GM15510 (cell line): ENCODE data around the gene PCDHGB2.

Experiments used
- POLR2A ChIP-seq: IDR thresholded peaks from 3 replicates; pipeline ENCODE4 v1.6.1; 2011; ENCODE audit warnings: borderline replicate concordance; ENCODE audit not compliant: insufficient read length; ENCODE audit errors: extremely low read depth

Gene PCDHGB2

DNA sequence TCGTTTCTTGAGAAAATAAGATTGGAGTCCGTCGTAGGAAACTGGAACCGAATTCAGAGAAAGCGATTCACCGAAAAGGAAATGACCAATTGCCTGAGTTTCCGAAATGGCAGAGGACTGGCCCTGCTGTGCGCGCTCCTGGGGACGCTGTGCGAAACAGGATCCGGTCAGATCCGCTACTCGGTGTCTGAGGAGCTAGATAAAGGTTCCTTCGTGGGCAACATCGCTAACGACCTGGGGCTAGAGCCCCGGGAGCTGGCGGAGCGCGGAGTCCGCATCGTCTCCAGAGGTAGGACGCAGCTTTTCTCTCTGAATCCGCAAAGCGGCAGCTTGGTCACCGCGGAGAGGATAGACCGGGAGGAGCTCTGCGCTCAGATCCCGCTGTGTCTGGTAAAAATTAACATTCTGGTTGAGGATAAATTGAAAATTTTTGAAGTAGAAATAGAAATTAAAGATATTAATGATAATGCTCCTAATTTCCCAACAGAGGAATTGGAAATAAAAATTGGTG, 15.8 kb upstream of the PCDHGB2 start:
- TF ChIP-seq POLR2A, result no peak

DNA sequence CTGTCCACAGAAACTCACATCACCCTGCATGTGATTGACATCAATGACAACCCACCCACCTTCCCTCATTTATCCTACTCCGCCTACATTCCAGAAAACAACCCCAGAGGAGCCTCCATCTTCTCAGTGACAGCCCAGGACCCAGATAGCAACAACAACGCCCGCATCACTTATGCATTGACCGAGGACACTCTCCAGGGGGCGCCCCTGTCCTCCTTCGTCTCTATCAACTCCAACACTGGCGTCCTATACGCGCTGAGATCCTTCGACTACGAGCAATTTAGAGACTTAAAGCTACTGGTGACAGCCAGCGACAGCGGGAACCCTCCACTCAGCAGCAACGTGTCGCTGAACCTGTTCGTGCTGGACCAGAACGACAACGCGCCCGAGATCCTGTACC, 14.5 kb upstream of the PCDHGB2 start:
- TF ChIP-seq POLR2A, result no peak

DNA sequence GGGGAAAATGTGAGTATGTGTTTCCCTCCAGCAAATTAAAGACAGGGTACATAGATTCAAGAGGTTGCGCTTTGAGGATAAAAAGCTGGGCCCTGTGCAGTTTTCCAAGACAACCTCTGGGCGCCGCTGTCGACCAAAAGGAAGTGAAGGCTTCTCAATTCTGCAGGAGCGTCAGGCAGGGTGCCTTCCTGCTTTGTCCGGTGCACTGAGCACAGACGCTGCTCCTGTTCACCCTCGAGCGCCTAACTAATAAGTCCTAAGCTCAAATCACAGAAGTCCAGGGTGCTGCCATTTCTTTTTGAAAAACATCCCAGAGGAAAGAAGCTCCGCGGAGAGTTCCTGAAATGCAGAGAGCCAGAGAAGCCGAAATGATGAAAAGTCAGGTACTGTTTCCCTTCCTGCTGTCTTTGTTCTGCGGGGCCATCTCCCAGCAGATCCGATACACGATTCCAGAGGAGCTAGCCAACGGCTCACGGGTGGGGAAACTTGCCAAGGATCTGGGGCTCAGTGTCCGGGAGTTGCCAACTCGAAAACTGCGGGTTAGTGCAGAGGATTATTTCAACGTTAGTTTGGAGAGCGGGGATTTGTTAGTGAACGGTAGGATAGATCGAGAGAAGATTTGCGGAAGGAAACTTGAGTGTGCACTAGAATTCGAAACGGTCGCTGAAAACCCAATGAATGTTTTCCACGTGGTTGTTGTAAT, 9.7 kb upstream of the PCDHGB2 start, which contains the start of gene PCDHGB1:
Gene PCDHGB1 (plus strand): TSS at position 183 of the 703 bp plus-strand sequence. CDS start 162 bp downstream, at position 345.
- no peak for TF ChIP-seq POLR2A

DNA sequence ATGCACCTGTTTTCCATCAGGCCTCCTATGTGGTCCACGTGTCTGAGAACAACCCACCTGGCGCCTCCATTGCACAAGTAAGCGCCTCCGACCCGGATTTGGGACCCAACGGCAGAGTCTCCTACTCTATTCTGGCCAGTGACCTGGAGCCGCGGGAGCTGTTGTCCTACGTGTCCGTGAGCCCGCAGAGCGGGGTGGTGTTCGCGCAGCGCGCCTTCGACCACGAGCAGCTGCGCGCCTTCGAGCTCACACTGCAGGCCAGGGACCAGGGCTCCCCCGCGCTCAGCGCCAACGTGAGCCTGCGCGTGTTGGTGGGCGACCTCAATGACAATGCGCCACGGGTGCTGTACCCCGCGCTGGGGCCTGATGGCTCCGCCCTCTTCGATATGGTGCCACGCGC, 8.2 kb upstream of the PCDHGB2 start:
- no peak for TF ChIP-seq POLR2A

DNA sequence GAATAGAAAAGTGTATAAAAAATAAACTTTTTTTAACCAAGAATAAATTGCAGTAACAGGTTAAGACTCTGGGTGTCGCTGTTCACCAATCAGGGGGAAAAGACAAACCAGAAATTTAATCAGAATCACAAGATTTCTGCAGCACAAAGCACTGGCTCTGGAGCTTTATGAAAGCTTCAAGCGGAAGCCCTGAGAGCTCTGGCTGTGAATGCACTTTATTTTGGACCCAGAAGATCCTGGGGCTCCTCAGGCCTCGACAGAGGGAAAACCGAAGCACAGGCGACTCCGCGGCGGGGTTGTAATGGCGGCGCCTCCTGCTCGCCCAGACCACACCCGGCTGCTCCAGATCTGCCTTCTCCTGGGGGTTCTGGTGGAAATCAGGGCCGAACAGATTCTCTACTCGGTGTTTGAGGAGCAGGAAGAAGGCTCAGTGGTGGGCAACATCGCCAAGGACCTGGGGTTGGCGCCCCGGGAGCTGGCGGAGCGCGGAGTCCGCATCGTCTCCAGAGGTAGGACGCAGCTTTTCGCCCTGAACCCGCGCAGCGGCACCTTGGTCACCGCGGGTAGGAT, 4.8 kb upstream of the PCDHGB2 start, which contains the start of gene PCDHGA4:
Gene PCDHGA4 (plus strand): TSS at position 122 of the 570 bp plus-strand sequence. CDS start 87 bp downstream, at position 209.
- no peak for TF ChIP-seq POLR2A

DNA sequence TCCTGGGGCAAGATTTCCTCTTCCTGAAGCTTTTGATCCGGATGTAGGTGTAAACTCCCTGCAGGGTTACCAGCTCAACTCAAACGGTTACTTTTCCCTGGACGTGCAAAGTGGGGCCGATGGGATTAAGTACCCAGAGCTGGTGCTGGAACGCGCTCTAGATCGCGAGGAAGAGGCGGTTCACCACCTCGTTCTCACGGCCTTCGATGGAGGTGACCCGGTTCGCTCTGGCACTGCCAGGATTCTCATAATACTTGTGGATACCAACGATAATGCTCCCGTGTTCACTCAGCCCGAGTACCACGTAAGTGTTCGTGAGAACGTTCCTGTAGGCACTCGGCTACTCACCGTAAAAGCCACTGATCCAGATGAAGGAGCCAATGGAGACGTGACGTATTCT, 4.2 kb upstream of the PCDHGB2 start:
- no peak for TF ChIP-seq POLR2A

DNA sequence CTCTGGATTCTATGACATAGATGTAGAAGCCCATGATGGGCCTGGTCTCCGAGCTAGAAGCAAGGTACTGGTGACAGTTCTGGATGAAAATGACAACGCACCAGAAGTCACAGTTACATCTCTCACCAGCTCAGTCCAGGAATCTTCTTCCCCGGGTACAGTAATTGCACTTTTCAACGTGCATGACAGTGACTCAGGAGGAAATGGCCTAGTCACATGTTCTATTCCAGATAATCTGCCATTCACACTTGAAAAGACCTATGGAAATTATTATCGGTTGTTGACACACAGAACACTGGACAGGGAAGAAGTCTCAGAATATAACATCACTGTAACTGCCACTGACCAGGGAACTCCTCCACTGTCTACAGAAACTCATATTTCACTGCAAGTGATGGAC, 3.7 kb upstream of the PCDHGB2 start:
- TF ChIP-seq POLR2A, result no peak

DNA sequence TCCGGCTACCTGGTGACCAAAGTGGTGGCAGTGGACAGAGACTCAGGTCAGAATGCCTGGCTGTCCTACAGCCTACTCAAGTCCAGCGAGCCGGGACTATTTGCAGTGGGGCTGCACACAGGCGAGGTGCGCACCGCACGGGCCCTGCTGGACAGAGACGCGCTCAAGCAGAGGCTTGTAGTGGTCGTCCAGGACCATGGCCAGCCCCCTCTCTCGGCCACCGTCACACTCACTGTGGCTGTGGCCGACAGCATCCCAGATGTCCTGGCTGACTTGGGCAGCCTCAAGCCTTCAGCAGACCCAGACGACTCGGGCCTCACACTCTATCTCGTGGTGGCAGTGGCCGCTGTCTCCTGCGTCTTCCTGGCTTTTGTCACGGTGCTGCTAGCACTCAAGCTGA, 2.8 kb upstream of the PCDHGB2 start:
- no peak for TF ChIP-seq POLR2A

DNA sequence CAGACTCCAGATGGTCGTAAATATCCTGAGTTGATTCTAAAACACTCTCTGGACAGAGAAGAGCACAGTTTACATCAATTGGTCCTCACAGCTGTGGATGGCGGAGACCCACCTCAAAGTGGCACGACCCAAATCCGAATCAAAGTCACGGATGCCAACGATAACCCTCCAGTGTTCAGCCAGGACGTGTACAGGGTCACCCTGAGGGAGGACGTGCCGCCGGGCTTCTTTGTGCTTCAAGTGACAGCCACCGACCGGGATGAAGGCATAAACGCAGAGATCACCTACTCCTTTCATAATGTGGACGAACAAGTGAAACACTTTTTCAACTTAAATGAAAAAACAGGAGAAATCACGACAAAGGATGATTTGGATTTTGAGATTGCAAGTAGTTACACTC, 891 bp downstream of the PCDHGB2 start:
- TF ChIP-seq POLR2A, result no peak

DNA sequence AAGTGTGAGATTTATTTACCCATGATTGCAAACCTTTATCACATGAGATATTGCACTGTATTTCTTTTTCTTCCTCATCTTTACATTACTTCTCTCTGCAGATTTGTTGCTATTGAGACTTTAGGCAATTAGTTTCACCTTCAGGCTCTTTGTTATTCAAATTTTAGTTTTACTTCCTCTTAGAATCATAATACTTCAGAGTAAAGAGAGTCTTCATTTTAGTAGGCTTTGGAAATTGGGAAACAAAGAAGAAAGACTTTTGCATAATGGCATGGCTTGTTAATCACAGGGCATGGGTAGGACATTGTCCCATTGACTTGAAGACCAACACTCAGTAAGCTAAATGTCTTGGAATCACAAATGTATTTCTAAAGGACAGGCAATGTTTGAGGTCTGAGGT, 2.9 kb downstream of the PCDHGB2 start:
- TF ChIP-seq POLR2A, result no peak

DNA sequence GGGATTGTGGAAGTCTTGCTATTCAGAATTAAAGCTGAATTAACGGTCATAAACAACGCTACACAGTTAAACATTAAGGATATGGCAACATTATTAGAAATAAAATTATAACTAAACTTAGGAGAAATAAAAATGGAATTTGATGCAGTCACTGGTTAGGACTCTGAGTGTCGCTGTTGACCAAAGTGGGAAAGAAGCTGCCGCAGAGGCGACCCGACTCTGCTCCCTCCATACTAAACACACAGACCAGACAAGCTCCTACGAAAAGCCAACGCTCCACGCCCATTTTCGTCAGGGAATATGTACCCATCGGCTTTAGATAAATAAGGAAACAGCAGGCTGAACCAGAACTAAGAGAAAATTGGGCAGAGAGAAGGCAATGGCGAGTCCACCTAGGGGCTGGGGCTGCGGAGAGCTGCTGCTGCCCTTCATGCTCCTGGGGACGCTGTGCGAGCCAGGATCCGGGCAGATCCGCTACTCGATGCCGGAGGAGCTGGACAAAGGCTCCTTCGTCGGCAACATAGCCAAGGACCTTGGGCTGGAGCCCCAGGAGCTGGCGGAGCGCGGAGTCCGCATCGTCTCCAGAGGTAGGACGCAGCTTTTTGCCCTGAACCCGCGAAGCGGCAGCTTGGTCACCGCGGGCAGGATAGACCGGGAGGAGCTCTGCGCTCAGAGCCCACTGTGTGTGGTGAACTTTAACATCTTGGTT, 4.3 kb downstream of the PCDHGB2 start, which contains the start of gene PCDHGA5:
Gene PCDHGA5 (plus strand): TSS at position 211 of the 709 bp plus-strand sequence. CDS start 169 bp downstream, at position 380.
- no peak for TF ChIP-seq POLR2A

DNA sequence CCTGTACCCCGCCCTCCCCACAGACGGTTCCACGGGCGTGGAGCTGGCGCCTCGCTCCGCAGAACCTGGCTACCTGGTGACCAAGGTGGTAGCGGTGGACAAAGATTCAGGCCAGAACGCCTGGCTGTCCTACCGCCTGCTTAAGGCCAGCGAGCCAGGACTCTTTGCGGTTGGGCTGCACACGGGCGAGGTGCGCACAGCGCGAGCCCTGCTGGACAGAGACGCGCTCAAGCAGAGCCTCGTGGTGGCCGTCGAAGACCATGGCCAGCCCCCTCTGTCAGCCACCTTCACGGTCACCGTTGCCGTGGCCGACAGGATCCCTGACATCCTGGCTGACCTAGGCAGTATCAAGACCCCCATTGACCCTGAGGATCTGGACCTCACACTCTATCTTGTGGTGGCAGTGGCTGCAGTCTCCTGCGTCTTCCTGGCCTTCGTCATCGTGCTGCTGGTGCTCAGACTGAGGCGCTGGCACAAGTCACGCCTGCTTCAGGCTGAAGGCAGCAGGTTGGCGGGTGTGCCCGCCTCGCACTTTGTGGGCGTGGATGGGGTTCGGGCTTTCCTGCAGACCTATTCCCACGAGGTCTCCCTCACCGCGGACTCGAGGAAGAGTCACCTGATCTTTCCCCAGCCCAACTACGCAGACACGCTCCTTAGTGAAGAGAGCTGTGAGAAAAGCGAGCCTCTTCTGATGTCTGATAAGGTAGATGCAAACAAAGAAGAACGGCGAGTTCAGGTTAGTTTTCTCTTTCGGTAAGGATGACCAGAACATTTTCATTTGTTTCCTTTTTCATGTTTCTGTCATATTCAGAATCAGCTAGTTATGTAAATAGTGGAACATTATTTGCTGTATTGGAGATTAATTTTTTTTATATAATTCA, 6.5 kb downstream of the PCDHGB2 start:
- no peak for TF ChIP-seq POLR2A

DNA sequence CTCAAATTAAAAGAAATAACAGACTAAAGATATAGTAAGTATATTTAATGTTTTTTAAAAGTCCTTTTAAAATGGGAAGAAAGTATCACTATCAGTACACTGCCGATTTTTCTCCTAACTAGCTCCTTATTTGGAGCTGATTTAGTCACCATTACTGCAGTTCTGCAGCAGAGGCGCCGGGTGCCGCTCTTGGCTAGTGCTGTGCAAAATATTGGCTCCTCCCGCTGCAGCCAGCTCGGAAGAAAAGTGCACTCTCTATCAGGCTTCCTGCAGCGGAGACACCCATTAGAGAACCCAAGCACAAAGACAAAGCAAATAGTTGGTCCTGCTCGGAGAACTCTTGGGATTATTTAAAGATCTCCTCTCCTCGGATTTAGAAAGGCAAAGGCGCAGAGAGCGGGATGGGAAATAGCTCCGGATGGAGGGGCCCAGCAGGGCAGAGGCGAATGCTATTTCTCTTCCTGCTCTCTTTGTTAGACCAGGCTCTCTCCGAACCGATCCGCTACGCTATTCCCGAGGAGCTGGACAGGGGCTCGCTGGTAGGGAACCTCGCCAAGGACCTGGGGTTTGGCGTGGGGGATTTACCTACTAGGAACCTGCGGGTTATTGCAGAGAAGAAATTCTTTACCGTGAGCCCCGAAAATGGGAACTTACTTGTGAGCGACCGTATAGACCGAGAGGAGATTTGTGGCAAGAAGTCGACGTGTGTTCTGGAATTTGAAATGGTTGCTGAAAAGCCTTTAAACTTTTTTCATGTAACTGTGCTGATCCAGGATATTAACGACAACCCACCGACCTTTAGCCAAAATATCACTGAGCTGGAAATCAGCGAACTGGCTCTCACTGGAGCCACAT, 10.4 kb downstream of the PCDHGB2 start, which contains the start of gene PCDHGB3:
Gene PCDHGB3 (plus strand): TSS at position 249 of the 855 bp plus-strand sequence. CDS start 153 bp downstream, at position 402.
- no peak for TF ChIP-seq POLR2A
